Activated CD8-positive, alpha-beta memory T cell treated with anti-CD3 and anti-CD28 coated beads for 36 hours (primary cell): ENCODE measurements around the gene DTNBP1. TPM values are rescaled to one million over a fixed set of nuclear protein-coding genes. Genes with fewer than 3 reads are reported as not detected.

Experiments used
- CTCF ChIA-PET: fragments of 350-600 bp; sonication (Branson Sonifier 250); formaldehyde crosslinking; loops from one replicate; lab custom pipeline; 2021; ENCODE audit warnings: antibody characterized with exemption; lab: Charles Lee
- POLR2A ChIA-PET: fragments of 350-600 bp; sonication (Branson Sonifier 250); formaldehyde crosslinking; loops from one replicate; lab custom pipeline; 2021; ENCODE audit warnings: antibody characterized with exemption; lab: Charles Lee
- total RNA-seq, 2 experiments: library from RNA; stranded (reverse); gene quantifications; one replicate each; pipeline ENCODE4 v1.2.3, GENCODE V29; 2021

DTNBP1 gene
- total RNA-seq, 2 experiments from 2014 or later, result 15.9 to 17.1 TPM

- ChIA-PET CTCF (no interaction called here), POLR2A (no interaction called here)
Measured at GRCh38 chr6:15523679-15524630, 138.9 kb downstream of the DTNBP1 start.

GRCh38 chr6:15522856-15523529 is 139.8 kb downstream of the DTNBP1 start:
- POLR2A ChIA-PET, result no interaction called here

GRCh38 chr6:15522427-15522826 is 140.4 kb downstream of the DTNBP1 start:
- POLR2A ChIA-PET, result interaction anchor here (0.6 kb wide), 1 partner anchor 312 kb away, joined by 5 read pairs; no protein-coding TSS in a partner anchor
- CTCF ChIA-PET, result interaction anchor here (0.7 kb wide), 1 partner anchor 164 kb away, joined by 3 read pairs; no protein-coding TSS in a partner anchor

More at GRCh38 chr6:15522856-15523529, 139.8 kb downstream of the DTNBP1 start:
- CTCF ChIA-PET, result no interaction called here

- POLR2A ChIA-PET, result interaction anchor here (0.6 kb wide), 1 partner anchor 312 kb away, joined by 5 read pairs; no protein-coding TSS in a partner anchor
Measured at GRCh38 chr6:15522026-15522425, 140.8 kb downstream of the DTNBP1 start.

GRCh38 chr6:15521582-15521981 is 141.2 kb downstream of the DTNBP1 start:
- ChIA-PET POLR2A (no interaction called here), CTCF (no interaction called here)

More at GRCh38 chr6:15522026-15522425, 140.8 kb downstream of the DTNBP1 start:
- CTCF ChIA-PET, result interaction anchor here (0.7 kb wide), 1 partner anchor 164 kb away, joined by 3 read pairs; no protein-coding TSS in a partner anchor

- CTCF ChIA-PET, result interaction anchor here (0.7 kb wide), 1 partner anchor 15 kb away, joined by 3 read pairs; no protein-coding TSS in a partner anchor
- POLR2A ChIA-PET, result no interaction called here
Measured at GRCh38 chr6:15520626-15521203, 142.1 kb downstream of the DTNBP1 start.

- ChIA-PET CTCF (interaction anchor here (0.6 to 0.7 kb wide), 2 partner anchors 14 to 336 kb away, joined by 3 read pairs; no protein-coding TSS in a partner anchor), POLR2A (no interaction called here)
Measured at GRCh38 chr6:15519681-15520080, 143.1 kb downstream of the DTNBP1 start.

- ChIA-PET POLR2A (no interaction called here), CTCF (no interaction called here)
Measured at GRCh38 chr6:15518878-15519277, 143.9 kb downstream of the DTNBP1 start.

GRCh38 chr6:15518057-15518456 is 144.8 kb downstream of the DTNBP1 start:
- ChIA-PET POLR2A (no interaction called here), CTCF (no interaction called here)

GRCh38 chr6:15517600-15517999 is 145.2 kb downstream of the DTNBP1 start:
- ChIA-PET POLR2A (no interaction called here), CTCF (no interaction called here)

- CTCF ChIA-PET, result no interaction called here
Measured at GRCh38 chr6:15516923-15517560, 145.8 kb downstream of the DTNBP1 start.

GRCh38 chr6:15516378-15516777 is 146.4 kb downstream of the DTNBP1 start:
- CTCF ChIA-PET, result no interaction called here
- POLR2A ChIA-PET, result no interaction called here

More at GRCh38 chr6:15516923-15517560, 145.8 kb downstream of the DTNBP1 start:
- POLR2A ChIA-PET, result no interaction called here

- POLR2A ChIA-PET, result no interaction called here
- CTCF ChIA-PET, result no interaction called here
Measured at GRCh38 chr6:15515660-15516375, 147.0 kb downstream of the DTNBP1 start.

- ChIA-PET CTCF (no interaction called here), POLR2A (no interaction called here)
Measured at GRCh38 chr6:15515226-15515625, 147.6 kb downstream of the DTNBP1 start.

GRCh38 chr6:15513801-15514711 is 148.8 kb downstream of the DTNBP1 start:
- ChIA-PET POLR2A (no interaction called here), CTCF (no interaction called here)

- POLR2A ChIA-PET, result no interaction called here
- CTCF ChIA-PET, result no interaction called here
Measured at GRCh38 chr6:15513131-15513771, 149.6 kb downstream of the DTNBP1 start.

- POLR2A ChIA-PET, result no interaction called here
- CTCF ChIA-PET, result no interaction called here
Measured at GRCh38 chr6:15512721-15513120, 150.1 kb downstream of the DTNBP1 start.
